HEK293 (cell line): ENCODE measurements around the gene CD81.

Experiments
- CTCF ChIA-PET: fragments of 350-600 bp; formaldehyde crosslinking; extraction: SDS; loops from one replicate; lab custom pipeline; 2021; ENCODE audit warnings: antibody characterized with exemption; lab: Yijun Ruan, JAX
- POLR2A ChIA-PET: fragments of 300-600 bp; formaldehyde crosslinking; extraction: SDS; loops from one replicate; lab custom pipeline; 2020; ENCODE audit warnings: antibody characterized with exemption, inconsistent platforms; lab: Yijun Ruan, JAX
- H3K27ac ChIP-seq: fragments of 200-500 bp; sonication (Bioruptor generic); 2 replicates; pipeline ENCODE4 v1.5.1; 2014; ENCODE audit warnings: low read depth, low read length, control low read depth, inconsistent platforms; ENCODE audit errors: extremely low read depth
- H3K36me3 ChIP-seq, 2 experiments: fragments of 200-500 bp in 1 of 2; sonication (Bioruptor generic) in 1 of 2; 1 replicate in 1 of 2; 2 replicates in 1 of 2; pipeline ENCODE4 v1.5.1; 2014 to 2017; ENCODE audit warnings: inconsistent platforms in 2 of 2, low read length in 2 of 2; ENCODE audit not compliant: control insufficient read depth in 2 of 2, insufficient read depth in 1 of 2
- H3K4me1 ChIP-seq: fragments of 200-500 bp; sonication (Bioruptor generic); 2 replicates; pipeline ENCODE4 v1.5.1; 2014; ENCODE audit warnings: mild to moderate bottlenecking, low read length, inconsistent platforms; ENCODE audit not compliant: control insufficient read depth, insufficient read depth
- H3K4me3 ChIP-seq: 2 replicates; pipeline ENCODE4 v1.5.1; 2011; ENCODE audit warnings: low read depth, mild to moderate bottlenecking, control low read depth, low read length, moderate library complexity
- H3K9me3 ChIP-seq: fragments of 200-500 bp; sonication (Bioruptor generic); 2 replicates; pipeline ENCODE4 v1.5.1; 2014; ENCODE audit warnings: low read depth, low read length, inconsistent platforms; ENCODE audit not compliant: control insufficient read depth, insufficient read depth
- BCL11A ChIP-seq: fragments of 450-650 bp; formaldehyde crosslinking; IDR thresholded peaks from 2 replicates; pipeline ENCODE4 v1.5.1; 2016; ENCODE audit warnings: low read depth, missing biosample characterization, missing genetic modification characterization
- KLF7 ChIP-seq: fragments of 450-650 bp; formaldehyde crosslinking; IDR thresholded peaks from 2 replicates; pipeline ENCODE4 v1.5.1; 2016; ENCODE audit warnings: missing biosample characterization, missing genetic modification characterization, borderline replicate concordance
- RBAK ChIP-seq: fragments of 450-650 bp; formaldehyde crosslinking; IDR thresholded peaks from 2 replicates; pipeline ENCODE4 v1.5.1; 2016; ENCODE audit warnings: missing biosample characterization, missing genetic modification characterization
- REPIN1 ChIP-seq: fragments of 450-650 bp; formaldehyde crosslinking; IDR thresholded peaks from 2 replicates; pipeline ENCODE4 v1.5.1; 2017; ENCODE audit warnings: missing biosample characterization, missing genetic modification characterization, low read depth
- SALL2 ChIP-seq: fragments of 450-650 bp; formaldehyde crosslinking; IDR thresholded peaks from 2 replicates; pipeline ENCODE4 v1.5.0; 2017; ENCODE audit warnings: missing biosample characterization, mild to moderate bottlenecking, missing genetic modification characterization, borderline replicate concordance
- TRIM28 ChIP-seq: IDR thresholded peaks from 2 replicates; pipeline ENCODE4 v1.6.1; 2011; ENCODE audit warnings: low read length, control low read depth, borderline replicate concordance
- ZBTB48 ChIP-seq: fragments of 450-650 bp; formaldehyde crosslinking; IDR thresholded peaks from 2 replicates; pipeline ENCODE4 v1.5.1; 2016; ENCODE audit warnings: missing biosample characterization, missing genetic modification characterization
- ZFP3 ChIP-seq: fragments of 450-650 bp; formaldehyde crosslinking; IDR thresholded peaks from 2 replicates; pipeline ENCODE4 v1.5.1; 2016; ENCODE audit warnings: low read depth, missing biosample characterization, missing genetic modification characterization
- ZNF184 ChIP-seq: fragments of 450-650 bp; IDR thresholded peaks from 2 replicates; pipeline ENCODE4 v1.5.1; 2018; ENCODE audit warnings: missing biosample characterization, mild to moderate bottlenecking, missing genetic modification characterization
- ZNF223 ChIP-seq: fragments of 450-650 bp; formaldehyde crosslinking; IDR thresholded peaks from 2 replicates; pipeline ENCODE4 v1.5.1; 2016; ENCODE audit warnings: missing biosample characterization, missing genetic modification characterization
- ZNF23 ChIP-seq: fragments of 450-650 bp; formaldehyde crosslinking; IDR thresholded peaks from 2 replicates; pipeline ENCODE4 v1.5.1; 2016; ENCODE audit warnings: missing biosample characterization, missing genetic modification characterization, borderline replicate concordance
- ZNF311 ChIP-seq: fragments of 450-650 bp; formaldehyde crosslinking; IDR thresholded peaks from 2 replicates; pipeline ENCODE4 v1.5.1; 2017; ENCODE audit warnings: missing biosample characterization, missing genetic modification characterization, borderline replicate concordance
- ZNF416 ChIP-seq: fragments of 450-650 bp; formaldehyde crosslinking; IDR thresholded peaks from 2 replicates; pipeline ENCODE4 v1.5.1; 2016; ENCODE audit warnings: missing biosample characterization, missing genetic modification characterization
- ZNF423 ChIP-seq: fragments of 450-650 bp; formaldehyde crosslinking; IDR thresholded peaks from 2 replicates; pipeline ENCODE4 v1.5.1; 2016; ENCODE audit warnings: missing biosample characterization, missing genetic modification characterization
- ZNF433 ChIP-seq: fragments of 450-650 bp; formaldehyde crosslinking; IDR thresholded peaks from 2 replicates; pipeline ENCODE4 v1.5.1; 2016; ENCODE audit warnings: missing biosample characterization, missing genetic modification characterization, low read depth
- TF ChIP-seq, protein P1 (sequence below): fragments of 450-650 bp; IDR thresholded peaks from 2 replicates; pipeline ENCODE4 v1.5.1; 2018; ENCODE audit warnings: missing biosample characterization, mild to moderate bottlenecking, missing genetic modification characterization
- TF ChIP-seq, protein P2 (sequence below): fragments of 450-650 bp; formaldehyde crosslinking; IDR thresholded peaks from 2 replicates; pipeline ENCODE4 v1.5.1; 2016; ENCODE audit warnings: missing biosample characterization, missing genetic modification characterization
- TF ChIP-seq, protein P3 (sequence below): fragments of 450-650 bp; formaldehyde crosslinking; IDR thresholded peaks from 2 replicates; pipeline ENCODE4 v1.5.1; 2016; ENCODE audit warnings: missing biosample characterization, missing genetic modification characterization
- TF ChIP-seq, protein P4 (sequence below): fragments of 450-650 bp; formaldehyde crosslinking; IDR thresholded peaks from 2 replicates; pipeline ENCODE4 v1.5.1; 2017; ENCODE audit warnings: missing biosample characterization, missing genetic modification characterization

CD81 gene

DNA sequence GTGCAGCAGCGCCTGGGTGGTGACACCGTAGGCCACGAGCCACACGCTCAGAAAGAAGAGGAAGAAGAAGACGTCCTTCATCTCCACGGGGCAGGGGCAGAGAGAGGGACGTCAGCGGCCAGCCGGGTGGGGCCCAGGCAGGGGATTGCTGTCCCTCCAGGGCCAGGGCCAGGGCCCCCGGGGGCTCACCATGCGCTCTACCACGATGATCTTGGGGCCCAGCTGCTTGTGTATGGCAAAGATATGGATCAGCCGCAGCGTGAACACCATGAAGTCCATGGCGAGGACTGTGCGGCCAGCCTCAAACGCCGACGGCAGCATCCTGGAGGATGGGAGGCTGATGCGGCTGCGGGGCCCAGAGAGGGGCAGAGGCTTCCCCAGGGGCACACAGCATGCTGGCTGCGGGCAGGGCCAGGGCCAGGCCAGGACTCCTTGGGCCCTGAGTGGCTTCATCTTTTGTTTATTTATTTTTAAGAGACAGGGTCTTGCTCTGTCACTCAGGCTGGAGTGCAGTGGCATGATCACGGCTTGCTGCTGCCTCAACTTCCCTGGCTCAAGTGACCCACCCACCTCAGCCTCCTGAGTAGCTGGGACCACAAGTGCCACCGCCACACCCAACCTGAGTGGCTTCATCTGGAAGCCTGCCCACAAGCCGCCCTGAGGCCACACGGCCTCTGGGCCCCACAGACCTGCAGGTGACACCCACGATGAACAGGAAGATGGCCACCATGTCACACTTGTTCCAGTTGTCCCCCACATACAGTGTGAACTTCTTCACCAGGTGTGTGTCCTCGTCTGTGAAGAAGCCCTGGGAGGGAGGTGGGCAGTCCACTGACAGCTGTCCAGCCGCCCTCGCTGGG lies 34.6 kb downstream of the CD81 start:
- ChIA-PET CTCF (interaction anchor here (0.7 to 1.1 kb wide), 3 partner anchors 8 to 120 kb away, joined by 3 to 4 read pairs (median 3); no protein-coding TSS in a partner anchor), POLR2A (no interaction called here)
- no peak for TF ChIP-seq RBAK
- no peak for TF ChIP-seq ZNF433 (tag by site-specific recombination)
- Histone ChIP-seq H3K36me3 (no peaks in the 10 kb centered on the region), H3K4me1 (no peaks in the 10 kb centered on the region), H3K9me3 (no peaks in the 10 kb centered on the region), H3K4me3 (no peak overlapping the region), H3K27ac (no peak overlapping the region)

DNA sequence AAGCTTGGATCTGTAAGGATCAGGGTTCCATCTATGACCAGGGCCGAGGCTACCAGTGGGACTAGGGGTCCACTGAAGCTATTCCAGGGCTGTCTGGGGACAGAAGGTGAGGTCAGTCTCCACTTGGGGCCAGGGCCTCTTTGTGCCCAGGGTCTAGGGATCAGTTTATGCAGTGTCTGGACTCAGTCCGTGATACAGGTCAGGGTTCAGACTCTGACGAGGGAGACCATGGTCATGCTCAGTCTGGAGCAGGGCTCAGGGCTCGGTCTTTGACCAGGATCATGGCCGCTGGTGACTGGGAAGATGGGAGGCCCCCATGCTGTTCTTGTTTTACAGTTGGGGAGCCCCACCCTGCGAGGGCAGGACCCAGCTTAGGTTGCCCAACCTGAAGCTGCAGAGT lies 35.2 kb downstream of the CD81 start:
- H3K4me3 ChIP-seq, result no peak overlapping the region
- ChIA-PET CTCF (interaction anchor here (0.6 to 0.7 kb wide), 2 partner anchors 107 to 1145 kb away, joined by 3 read pairs; no protein-coding TSS in a partner anchor), POLR2A (no interaction called here)

More for the DNA sequence above, 35.2 kb downstream of the CD81 start:
- Histone ChIP-seq H3K36me3 (no peaks in the 10 kb centered on the region), H3K27ac (no peak overlapping the region), H3K4me1 (no peaks in the 10 kb centered on the region), H3K9me3 (no peaks in the 10 kb centered on the region)
- TF ChIP-seq ZBTB48 (tag by site-specific recombination), result no peak
- TF ChIP-seq ZFP3, result no peak
- TF ChIP-seq ZNF223 (tag by site-specific recombination), result no peak
- no peak for TF ChIP-seq BCL11A (tag by site-specific recombination)
- TF ChIP-seq, protein P1, sequence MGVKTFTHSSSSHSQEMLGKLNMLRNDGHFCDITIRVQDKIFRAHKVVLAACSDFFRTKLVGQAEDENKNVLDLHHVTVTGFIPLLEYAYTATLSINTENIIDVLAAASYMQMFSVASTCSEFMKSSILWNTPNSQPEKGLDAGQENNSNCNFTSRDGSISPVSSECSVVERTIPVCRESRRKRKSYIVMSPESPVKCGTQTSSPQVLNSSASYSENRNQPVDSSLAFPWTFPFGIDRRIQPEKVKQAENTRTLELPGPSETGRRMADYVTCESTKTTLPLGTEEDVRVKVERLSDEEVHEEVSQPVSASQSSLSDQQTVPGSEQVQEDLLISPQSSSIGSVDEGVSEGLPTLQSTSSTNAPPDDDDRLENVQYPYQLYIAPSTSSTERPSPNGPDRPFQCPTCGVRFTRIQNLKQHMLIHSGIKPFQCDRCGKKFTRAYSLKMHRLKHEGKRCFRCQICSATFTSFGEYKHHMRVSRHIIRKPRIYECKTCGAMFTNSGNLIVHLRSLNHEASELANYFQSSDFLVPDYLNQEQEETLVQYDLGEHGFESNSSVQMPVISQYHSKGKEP, result no peak
- no peak for TF ChIP-seq KLF7 (tag by site-specific recombination)
- no peak for TF ChIP-seq ZNF423 (tag by site-specific recombination)
- TF ChIP-seq SALL2 (tag by site-specific recombination), result no peak
- TF ChIP-seq TRIM28, result no peak
- no peak for TF ChIP-seq REPIN1 (tag by site-specific recombination)
- TF ChIP-seq, protein P2, sequence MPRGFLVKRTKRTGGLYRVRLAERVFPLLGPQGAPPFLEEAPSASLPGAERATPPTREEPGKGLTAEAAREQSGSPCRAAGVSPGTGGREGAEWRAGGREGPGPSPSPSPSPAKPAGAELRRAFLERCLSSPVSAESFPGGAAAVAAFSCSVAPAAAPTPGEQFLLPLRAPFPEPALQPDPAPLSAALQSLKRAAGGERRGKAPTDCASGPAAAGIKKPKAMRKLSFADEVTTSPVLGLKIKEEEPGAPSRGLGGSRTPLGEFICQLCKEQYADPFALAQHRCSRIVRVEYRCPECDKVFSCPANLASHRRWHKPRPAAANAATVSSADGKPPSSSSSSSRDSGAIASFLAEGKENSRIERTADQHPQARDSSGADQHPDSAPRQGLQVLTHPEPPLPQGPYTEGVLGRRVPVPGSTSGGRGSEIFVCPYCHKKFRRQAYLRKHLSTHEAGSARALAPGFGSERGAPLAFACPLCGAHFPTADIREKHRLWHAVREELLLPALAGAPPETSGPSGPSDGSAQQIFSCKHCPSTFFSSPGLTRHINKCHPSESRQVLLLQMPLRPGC (tag by site-specific recombination), result no peak
- TF ChIP-seq ZNF23 (tag by site-specific recombination), result no peak
- TF ChIP-seq, protein P3, sequence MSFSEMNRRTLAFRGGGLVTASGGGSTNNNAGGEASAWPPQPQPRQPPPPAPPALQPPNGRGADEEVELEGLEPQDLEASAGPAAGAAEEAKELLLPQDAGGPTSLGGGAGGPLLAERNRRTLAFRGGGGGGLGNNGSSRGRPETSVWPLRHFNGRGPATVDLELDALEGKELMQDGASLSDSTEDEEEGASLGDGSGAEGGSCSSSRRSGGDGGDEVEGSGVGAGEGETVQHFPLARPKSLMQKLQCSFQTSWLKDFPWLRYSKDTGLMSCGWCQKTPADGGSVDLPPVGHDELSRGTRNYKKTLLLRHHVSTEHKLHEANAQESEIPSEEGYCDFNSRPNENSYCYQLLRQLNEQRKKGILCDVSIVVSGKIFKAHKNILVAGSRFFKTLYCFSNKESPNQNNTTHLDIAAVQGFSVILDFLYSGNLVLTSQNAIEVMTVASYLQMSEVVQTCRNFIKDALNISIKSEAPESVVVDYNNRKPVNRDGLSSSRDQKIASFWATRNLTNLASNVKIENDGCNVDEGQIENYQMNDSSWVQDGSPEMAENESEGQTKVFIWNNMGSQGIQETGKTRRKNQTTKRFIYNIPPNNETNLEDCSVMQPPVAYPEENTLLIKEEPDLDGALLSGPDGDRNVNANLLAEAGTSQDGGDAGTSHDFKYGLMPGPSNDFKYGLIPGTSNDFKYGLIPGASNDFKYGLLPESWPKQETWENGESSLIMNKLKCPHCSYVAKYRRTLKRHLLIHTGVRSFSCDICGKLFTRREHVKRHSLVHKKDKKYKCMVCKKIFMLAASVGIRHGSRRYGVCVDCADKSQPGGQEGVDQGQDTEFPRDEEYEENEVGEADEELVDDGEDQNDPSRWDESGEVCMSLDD, result no peak
- TF ChIP-seq ZNF184 (tag by site-specific recombination), result no peak
- no peak for TF ChIP-seq ZNF416 (tag by site-specific recombination)
- TF ChIP-seq ZNF311, result no peak
- TF ChIP-seq, protein P4, sequence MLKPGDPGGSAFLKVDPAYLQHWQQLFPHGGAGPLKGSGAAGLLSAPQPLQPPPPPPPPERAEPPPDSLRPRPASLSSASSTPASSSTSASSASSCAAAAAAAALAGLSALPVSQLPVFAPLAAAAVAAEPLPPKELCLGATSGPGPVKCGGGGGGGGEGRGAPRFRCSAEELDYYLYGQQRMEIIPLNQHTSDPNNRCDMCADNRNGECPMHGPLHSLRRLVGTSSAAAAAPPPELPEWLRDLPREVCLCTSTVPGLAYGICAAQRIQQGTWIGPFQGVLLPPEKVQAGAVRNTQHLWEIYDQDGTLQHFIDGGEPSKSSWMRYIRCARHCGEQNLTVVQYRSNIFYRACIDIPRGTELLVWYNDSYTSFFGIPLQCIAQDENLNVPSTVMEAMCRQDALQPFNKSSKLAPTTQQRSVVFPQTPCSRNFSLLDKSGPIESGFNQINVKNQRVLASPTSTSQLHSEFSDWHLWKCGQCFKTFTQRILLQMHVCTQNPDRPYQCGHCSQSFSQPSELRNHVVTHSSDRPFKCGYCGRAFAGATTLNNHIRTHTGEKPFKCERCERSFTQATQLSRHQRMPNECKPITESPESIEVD (tag by site-specific recombination), result no peak
